Activated CD4-positive, CD25-positive, alpha-beta regulatory T cell treated with anti-CD3 and anti-CD28 coated beads, Interleukin-2, amount 50 U/mL, for 24 hours (primary cell): ENCODE results near the gene KCNB1.

Experiments used
- ATAC-seq, 2 donors: fragments of 150-1000 bp; cut with Tn5 transposase; one replicate each; pipeline ENCODE4 v1.10.0; 2021; ENCODE audit warnings: mild to moderate bottlenecking in 1 of 2, moderate library complexity in 1 of 2

KCNB1 gene

GRCh38 chr20:49386848-49387580, 95.5 kb downstream of the KCNB1 start:
- no peak for ATAC-seq

GRCh38 chr20:49385465-49385864, 97.0 kb downstream of the KCNB1 start:
- peak in 1 of 2 donors; percentile 36 for ATAC-seq

- no peak for ATAC-seq
These were observed 97.7 kb downstream of the KCNB1 start for GRCh38 chr20:49384437-49385434.

- ATAC-seq, result no peak
These were observed 100.6 kb downstream of the KCNB1 start for GRCh38 chr20:49381558-49382493.

- no peak for ATAC-seq
These were observed 102.1 kb downstream of the KCNB1 start for GRCh38 chr20:49380337-49380780.

GRCh38 chr20:49379338-49379737, 103.1 kb downstream of the KCNB1 start:
- ATAC-seq, result no peak

GRCh38 chr20:49377326-49377725, 105.1 kb downstream of the KCNB1 start:
- no peak for ATAC-seq

- no peak for ATAC-seq
These were observed 107.3 kb downstream of the KCNB1 start for GRCh38 chr20:49375170-49375569.

GRCh38 chr20:49372095-49372734, 110.3 kb downstream of the KCNB1 start:
- no peak for ATAC-seq

- ATAC-seq, result no peak
These were observed 113.9 kb downstream of the KCNB1 start for GRCh38 chr20:49368596-49368995.

- no peak for ATAC-seq
These were observed 115.4 kb downstream of the KCNB1 start for GRCh38 chr20:49367113-49367512.

GRCh38 chr20:49366687-49367086, 115.8 kb downstream of the KCNB1 start:
- ATAC-seq, result no peak

GRCh38 chr20:49361862-49362660, 120.4 kb downstream of the KCNB1 start:
- no peak for ATAC-seq

- no peak for ATAC-seq
These were observed 122.1 kb downstream of the KCNB1 start for GRCh38 chr20:49360242-49360968.

GRCh38 chr20:49356676-49357075, 125.8 kb downstream of the KCNB1 start:
- no peak for ATAC-seq

- no peak for ATAC-seq
These were observed 127.8 kb downstream of the KCNB1 start for GRCh38 chr20:49354673-49355072.

GRCh38 chr20:49353348-49353747, 129.1 kb downstream of the KCNB1 start:
- no peak for ATAC-seq

- ATAC-seq, result no peak
These were observed 129.7 kb downstream of the KCNB1 start for GRCh38 chr20:49352751-49353150.

- ATAC-seq, result no peak
These were observed 130.7 kb downstream of the KCNB1 start for GRCh38 chr20:49351775-49352174.

GRCh38 chr20:49349694-49350252, 132.7 kb downstream of the KCNB1 start:
- no peak for ATAC-seq
